H1 (cell line): ENCODE results near the gene IL10RA. TPM values are rescaled to one million over a fixed set of nuclear protein-coding genes. Genes with fewer than 3 reads are reported as not detected.

Source experiments
- CTCF ChIA-PET: fragments of 300-600 bp; sonication (Branson Sonifier 250); formaldehyde crosslinking; loops from one replicate; lab custom pipeline; 2021; ENCODE audit not compliant: partially characterized antibody; lab: Charles Lee
- POLR2A ChIA-PET: fragments of 300-600 bp; sonication (Branson Sonifier 250); formaldehyde crosslinking; loops from one replicate; lab custom pipeline; 2021; ENCODE audit warnings: inconsistent platforms; ENCODE audit not compliant: partially characterized antibody; lab: Charles Lee
- DNase-seq, 2 experiments: peaks; one replicate each; pipeline versions ENCODE4 v3.0.0 to v3.0.0-alpha.2; 2010 to 2022; ENCODE audit warnings: low spot score in 2 of 2, low read depth in 1 of 2, mixed read lengths in 1 of 2
- FAIRE-seq: peaks from 2 replicates; lab custom pipeline; 2011; peaks lifted over from hg19 to GRCh38; lab: Jason Lieb, UNC
- H2AFZ ChIP-seq: 2 replicates; pipeline ENCODE4 v1.8.1; 2012; ENCODE audit warnings: low read length, inconsistent platforms
- H2AK5ac ChIP-seq: 2 replicates; pipeline ENCODE4 v1.6.1; 2013; ENCODE audit warnings: low read depth, low read length
- H2BK120ac ChIP-seq: replicated peaks from 2 replicates; pipeline ENCODE3; 2013; ENCODE audit warnings: low read depth, low read length, inconsistent platforms
- H2BK12ac ChIP-seq: 2 replicates; pipeline ENCODE4 v1.6.1; 2013; ENCODE audit warnings: low read depth, low read length
- H2BK15ac ChIP-seq: 2 replicates; pipeline ENCODE4 v1.6.1; 2013; ENCODE audit warnings: low read length
- H2BK20ac ChIP-seq: 2 replicates; pipeline ENCODE4 v1.6.1; 2013; ENCODE audit warnings: low read length
- H2BK5ac ChIP-seq: 2 replicates; pipeline ENCODE4 v1.6.1; 2013; ENCODE audit warnings: low read depth, low read length
- H3K14ac ChIP-seq: 2 replicates; pipeline ENCODE4 v1.6.1; 2013; ENCODE audit warnings: inconsistent platforms; ENCODE audit not compliant: insufficient read length
- H3K18ac ChIP-seq: 2 replicates; pipeline ENCODE4 v1.6.1; 2013; ENCODE audit warnings: low read length; ENCODE audit errors: extremely low read depth
- H3K23ac ChIP-seq: 2 replicates; pipeline ENCODE4 v1.6.1; 2013; ENCODE audit warnings: inconsistent platforms; ENCODE audit not compliant: insufficient read length
- H3K23me2 ChIP-seq: 2 replicates; pipeline ENCODE4 v1.6.1; 2013; ENCODE audit warnings: low read depth, low read length
- H3K27ac ChIP-seq: 2 replicates; pipeline ENCODE4 v1.6.1; 2011; ENCODE audit warnings: low read depth, low read length, inconsistent platforms
- H3K27me3 ChIP-seq, 4 experiments: replicated peaks in 1 of 4; 1 replicate in 1 of 4; 2 replicates in 3 of 4; pipeline versions ENCODE4 v1.6.1 to v1.8.1; 2011 to 2013; ENCODE audit warnings: low read length in 3 of 4, mild to moderate bottlenecking in 3 of 4, inconsistent platforms in 2 of 4, mixed read lengths in 2 of 4, moderate library complexity in 1 of 4; ENCODE audit not compliant: control insufficient read depth in 3 of 4, insufficient read depth in 3 of 4; ENCODE audit errors: extremely low read depth in 1 of 4
- H3K36me3 ChIP-seq, 4 experiments: 2 replicates each; pipeline versions ENCODE4 v1.6.1 to v1.8.1; 2011 to 2013; ENCODE audit warnings: mild to moderate bottlenecking in 4 of 4, low read length in 3 of 4, moderate library complexity in 2 of 4, control low read depth in 1 of 4, inconsistent platforms in 1 of 4; ENCODE audit not compliant: insufficient read depth in 4 of 4, control insufficient read depth in 2 of 4
- H3K4ac ChIP-seq: replicated peaks from 2 replicates; pipeline ENCODE3; 2013; ENCODE audit warnings: low read length, low read depth, mixed read lengths, inconsistent platforms; ENCODE audit not compliant: insufficient read length
- H3K4me1 ChIP-seq, 4 experiments: replicated peaks in 1 of 4; 1 replicate in 1 of 4; 2 replicates in 3 of 4; pipeline versions ENCODE4 v1.6.1 to v1.8.1; 2011 to 2013; ENCODE audit warnings: low read length in 3 of 4, inconsistent platforms in 2 of 4, mixed read lengths in 1 of 4; ENCODE audit not compliant: insufficient read depth in 4 of 4, control insufficient read depth in 3 of 4
- H3K4me2 ChIP-seq, 2 experiments: 2 replicates each; pipeline versions ENCODE4 v1.6.1 to v1.8.1; 2011 to 2013; ENCODE audit warnings: low read depth in 2 of 2, low read length in 2 of 2, control low read depth in 1 of 2, inconsistent platforms in 1 of 2, mild to moderate bottlenecking in 1 of 2; ENCODE audit not compliant: insufficient read depth in 1 of 2
- H3K4me3 ChIP-seq, 4 experiments: fragments of 200-600, 300-600 bp in 1 of 4; sonication (generic), shearing (Covaris generic), sonication (Bioruptor Twin) in 1 of 4; 2 replicates each; pipeline versions ENCODE4 v1.5.1 to v1.8.1; 2011 to 2016; ENCODE audit warnings: low read length in 4 of 4, low read depth in 3 of 4, control low read depth in 2 of 4, inconsistent platforms in 2 of 4, mild to moderate bottlenecking in 2 of 4, mixed read lengths in 1 of 4, moderate library complexity in 1 of 4; ENCODE audit not compliant: insufficient read depth in 2 of 4; ENCODE audit errors: extremely low read depth in 1 of 4
- H3K56ac ChIP-seq: replicated peaks from 2 replicates; pipeline ENCODE3; 2013; ENCODE audit warnings: low read depth, mild to moderate bottlenecking, mixed read lengths, low read length, inconsistent platforms; ENCODE audit not compliant: insufficient read length
- H3K79me1 ChIP-seq: 2 replicates; pipeline ENCODE4 v1.6.1; 2013; ENCODE audit warnings: low read depth, low read length, control low read depth
- H3K79me2 ChIP-seq, 2 experiments: 2 replicates each; pipeline versions ENCODE4 v1.6.1 to v1.8.1; 2012 to 2013; ENCODE audit warnings: low read length in 2 of 2, mild to moderate bottlenecking in 2 of 2, inconsistent platforms in 1 of 2; ENCODE audit not compliant: insufficient read depth in 2 of 2, control insufficient read depth in 1 of 2
- H3K9ac ChIP-seq, 4 experiments: replicated peaks in 1 of 4; 1 replicate in 1 of 4; 2 replicates in 3 of 4; pipeline versions ENCODE4 v1.6.1 to v1.8.1; 2011 to 2013; ENCODE audit warnings: low read depth in 3 of 4, low read length in 3 of 4, control low read depth in 2 of 4, mild to moderate bottlenecking in 2 of 4, moderate library complexity in 2 of 4, inconsistent platforms in 1 of 4; ENCODE audit errors: extremely low read depth in 1 of 4
- H3K9me3 ChIP-seq, 2 experiments: 2 replicates each; pipeline versions ENCODE4 v1.6.1 to v1.8.1; 2012 to 2013; ENCODE audit warnings: mild to moderate bottlenecking in 2 of 2, moderate library complexity in 2 of 2, control low read depth in 1 of 2, inconsistent platforms in 1 of 2, low read depth in 1 of 2, low read length in 1 of 2, mixed read lengths in 1 of 2; ENCODE audit not compliant: insufficient read depth in 2 of 2
- H4K20me1 ChIP-seq, 2 experiments: replicated peaks in 1 of 2; 2 replicates each; pipeline versions ENCODE3 to v1.8.1; 2011 to 2013; ENCODE audit warnings: inconsistent platforms in 2 of 2, low read length in 2 of 2, mild to moderate bottlenecking in 1 of 2; ENCODE audit not compliant: insufficient read depth in 2 of 2, control insufficient read depth in 1 of 2
- H4K5ac ChIP-seq: 2 replicates; pipeline ENCODE4 v1.6.1; 2013; ENCODE audit warnings: low read length, low read depth, mixed read lengths, inconsistent platforms; ENCODE audit not compliant: insufficient read length
- H4K8ac ChIP-seq: 2 replicates; pipeline ENCODE4 v1.8.0; 2013; ENCODE audit warnings: mild to moderate bottlenecking, moderate library complexity, low read length, inconsistent platforms; ENCODE audit not compliant: insufficient read depth; ENCODE audit errors: extremely low read depth
- H4K91ac ChIP-seq: replicated peaks from 2 replicates; pipeline ENCODE3; 2013; ENCODE audit warnings: low read length, mixed read lengths, inconsistent platforms; ENCODE audit not compliant: insufficient read length
- CTCF ChIP-seq, 3 experiments: IDR thresholded peaks; 1 replicate in 2 of 3; 2 replicates in 1 of 3; pipeline versions ENCODE4 v1.5.1 to v1.6.1; 2011; ENCODE audit warnings: low read length in 3 of 3, mild to moderate bottlenecking in 3 of 3, inconsistent platforms in 2 of 3, low read depth in 1 of 3, moderate library complexity in 1 of 3; ENCODE audit not compliant: insufficient read depth in 1 of 3; ENCODE audit errors: control extremely low read depth in 1 of 3
- EP300 ChIP-seq, 2 experiments: IDR thresholded peaks; 1 replicate in 1 of 2; 2 replicates in 1 of 2; pipeline ENCODE4 v1.6.1; 2011 to 2012; ENCODE audit warnings: low read depth in 2 of 2, low read length in 2 of 2, mild to moderate bottlenecking in 2 of 2, borderline replicate concordance in 1 of 2, inconsistent platforms in 1 of 2, moderate library complexity in 1 of 2
- JUN ChIP-seq: IDR thresholded peaks from 2 replicates; pipeline ENCODE4 v1.6.1; 2011; ENCODE audit warnings: low read depth, mild to moderate bottlenecking, improper control_type of control experiment, low read length
- JUND ChIP-seq: IDR thresholded peaks from 2 replicates; pipeline ENCODE4 v1.6.1; 2011; ENCODE audit warnings: mild to moderate bottlenecking, improper control_type of control experiment, low read length
- POU5F1 ChIP-seq: IDR thresholded peaks from 2 replicates; pipeline ENCODE4 v1.6.1; 2011; ENCODE audit warnings: low read depth, mild to moderate bottlenecking, low read length, moderate library complexity
- RNF2 ChIP-seq: fragments of 200-900, 300-1000 bp; sonication (generic); IDR thresholded peaks from 2 replicates; pipeline ENCODE4 v1.7.1; 2016; ENCODE audit warnings: borderline replicate concordance, low read depth, mild to moderate bottlenecking, antibody characterized with exemption, low read length; ENCODE audit not compliant: poor library complexity, severe bottlenecking; ENCODE audit errors: missing control alignments
- YY1 ChIP-seq: IDR thresholded peaks from 2 replicates; pipeline ENCODE4 v1.6.1; 2011; ENCODE audit warnings: low read depth, mild to moderate bottlenecking, low read length
- WGBS, 2 experiments: shearing (Covaris generic) in 1 of 2; methylation state at CpG; one replicate each; pipeline versions ENCODE4 v1.1.6 to v1.1.7; 2013 to 2015; ENCODE audit warnings: low lambda C conversion rate in 2 of 2, mixed read lengths in 2 of 2, inconsistent platforms in 1 of 2, low coverage in 1 of 2, missing lambda C conversion rate in 1 of 2; ENCODE audit not compliant: insufficient replicate concordance in 2 of 2, insufficient coverage in 1 of 2, insufficient read length in 1 of 2; ENCODE audit errors: extremely low coverage in 1 of 2, missing lambda C conversion rate in 1 of 2; 5-methylcytosine and 5-hydroxymethylcytosine counted together
- polyA plus RNA-seq, 7 experiments: library from polyadenylated mRNA; depleted of rRNA in 3 of 7; stranded (reverse) in 5 of 7; unstranded in 2 of 7; fragments of >200 nt in 5 of 7; fragments of 200-250 nt in 2 of 7; gene quantifications; 1 replicate in 5 of 7; 2 replicates in 1 of 7; 4 replicates in 1 of 7; pipeline versions ENCODE4 v1.2.1 to v1.2.3, GENCODE V29; 2011 to 2013; ENCODE audit warnings: missing spikeins in 2 of 7, mixed read lengths in 2 of 7
- total RNA-seq: library from RNA; stranded (reverse); fragmentation: NEBNext Ultra II Directional; extraction: Animal tissue kit (Norgen Biotek cat#: 25700); gene quantifications from 2 replicates; pipeline ENCODE4 v1.2.1, GENCODE V29; 2021

Gene IL10RA
- total and polyA plus RNA-seq, 2 of the 8 experiments (the other 6 are each of a cell fraction or from before 2014, with no cell fraction given) = 0.05 to 0.11 TPM

GRCh38 chr11:117992136-117992535 lies 5.9 kb downstream of the IL10RA start:
- POLR2A ChIA-PET = no interaction called here

More at GRCh38 chr11:117992136-117992535, 5.9 kb downstream of the IL10RA start:
- H3K9ac ChIP-seq = no peak overlapping the region
- no peak overlapping the region for H2AK5ac ChIP-seq
- H3K14ac ChIP-seq = no peak overlapping the region
- no peak overlapping the region for H3K18ac ChIP-seq
- no peak overlapping the region for H3K4ac ChIP-seq
- no peaks in the 10 kb centered on the region for H3K36me3 ChIP-seq
- WGBS, 2 experiments = 92% methylated on average over 4 of the region's 4 CpGs; no CpG with 5 or more reads in 1 of the 2 experiments
- no peak for FAIRE-seq
- CTCF ChIA-PET = interaction anchor here (1.3 kb wide), 1 partner anchor 45 kb away, joined by 3 read pairs; no protein-coding TSS in a partner anchor
- no peak overlapping the region for H4K91ac ChIP-seq
- H3K56ac ChIP-seq = no peak overlapping the region
- no peak for DNase-seq
- H3K27ac ChIP-seq = no peak overlapping the region
- no peaks in the 10 kb centered on the region for H3K79me2 ChIP-seq
- no peak overlapping the region for H2BK20ac ChIP-seq
- no peak overlapping the region for H2AFZ ChIP-seq
- no peak overlapping the region for H2BK15ac ChIP-seq
- H3K4me1 ChIP-seq = peaks cover 0 to 6% (median 3%) of the 10 kb centered on the region in 4 experiments; a peak in 4 of 7 replicates
- H3K27me3 ChIP-seq = peaks cover 11 to 15% (median 13%) of the 10 kb centered on the region in 4 experiments
- H2BK120ac ChIP-seq = no peak overlapping the region
- no peak overlapping the region for H3K4me2 ChIP-seq
- H4K20me1 ChIP-seq = no peaks in the 10 kb centered on the region
- H2BK12ac ChIP-seq = no peak overlapping the region
- H3K23me2 ChIP-seq = no peaks in the 10 kb centered on the region
- no peak overlapping the region for H4K8ac ChIP-seq
- no peak overlapping the region for H3K4me3 ChIP-seq
- no peak overlapping the region for H3K23ac ChIP-seq
- H2BK5ac ChIP-seq = no peak overlapping the region
- H3K79me1 ChIP-seq = no peaks in the 10 kb centered on the region
- no peak overlapping the region for H4K5ac ChIP-seq
- no peaks in the 10 kb centered on the region for H3K9me3 ChIP-seq
- TF ChIP-seq EP300 (IDR thresholded peaks at IDR 0.05; ENCODE audit: borderline replicate concordance in 1 of 2, low read depth in 2 of 2, low read length in 2 of 2) (no peak), POU5F1 (no peak), RNF2 (no peak), JUND (no peak), JUN (no peak), CTCF (IDR thresholded peaks at IDR 0.05; ENCODE audit: control extremely low read depth in 1 of 3, insufficient read depth in 1 of 3, low read depth in 1 of 3, low read length in 3 of 3) (no peak), YY1 (no peak)
- TF ChIP-seq, all 59 proteins: peak for 0
